KMS-11 (cell line): Measurements from ENCODE around the gene CYTH3.

Source experiments
- H2AFZ ChIP-seq: fragments of 200-600 bp; sonication (generic); 2 replicates; pipeline ENCODE4 v1.6.1; 2016; ENCODE audit warnings: antibody characterized with exemption, mixed run types, low read depth
- H3K27ac ChIP-seq: fragments of 200-600 bp; sonication (generic); 2 replicates; pipeline ENCODE4 v1.6.1; 2016; ENCODE audit warnings: mild to moderate bottlenecking, mixed run types
- H3K27me3 ChIP-seq: fragments of 200-600 bp; sonication (generic); 2 replicates; pipeline ENCODE4 v1.6.1; 2017; ENCODE audit warnings: mild to moderate bottlenecking, low read depth, mixed run types, moderate library complexity; ENCODE audit not compliant: insufficient read depth
- H3K36me3 ChIP-seq: fragments of 200-600 bp; sonication (generic); 2 replicates; pipeline ENCODE4 v1.6.1; 2017; ENCODE audit warnings: mild to moderate bottlenecking, mixed run types; ENCODE audit not compliant: insufficient read depth
- H3K4me1 ChIP-seq: fragments of 200-600 bp; sonication (generic); 2 replicates; pipeline ENCODE4 v1.6.1; 2016; ENCODE audit warnings: mild to moderate bottlenecking, low read depth, mixed run types; ENCODE audit not compliant: poor library complexity, severe bottlenecking
- H3K4me2 ChIP-seq: fragments of 200-600 bp; sonication (generic); 2 replicates; pipeline ENCODE4 v1.7.0; 2016; ENCODE audit warnings: mild to moderate bottlenecking, mixed run types
- H3K4me3 ChIP-seq: fragments of 200-600 bp; sonication (generic); IDR thresholded peaks from 2 replicates; pipeline ENCODE4 v1.6.1; 2017; ENCODE audit warnings: low read depth, low read length, mixed read lengths; ENCODE audit not compliant: insufficient read depth
- H3K79me2 ChIP-seq: fragments of 200-600 bp; sonication (generic); 2 replicates; pipeline ENCODE4 v1.6.1; 2016; ENCODE audit warnings: low read depth, mixed run types; ENCODE audit not compliant: insufficient read depth
- H3K9ac ChIP-seq: fragments of 200-600 bp; sonication (generic); 2 replicates; pipeline ENCODE4 v1.6.1; 2016; ENCODE audit warnings: mild to moderate bottlenecking, mixed run types
- H4K20me1 ChIP-seq: fragments of 200-600 bp; sonication (generic); 2 replicates; pipeline ENCODE4 v1.6.1; 2016; ENCODE audit warnings: mild to moderate bottlenecking, mixed run types; ENCODE audit not compliant: insufficient read depth
- TF ChIP-seq, protein P1 (sequence below): fragments of 200-600 bp; sonication (generic); conservative IDR thresholded peaks from 2 replicates; pipeline ENCODE4 v1.6.1; 2017; ENCODE audit warnings: low read depth, mild to moderate bottlenecking, antibody characterized with exemption, low read length, moderate library complexity, mixed read lengths

The CYTH3 gene

DNA sequence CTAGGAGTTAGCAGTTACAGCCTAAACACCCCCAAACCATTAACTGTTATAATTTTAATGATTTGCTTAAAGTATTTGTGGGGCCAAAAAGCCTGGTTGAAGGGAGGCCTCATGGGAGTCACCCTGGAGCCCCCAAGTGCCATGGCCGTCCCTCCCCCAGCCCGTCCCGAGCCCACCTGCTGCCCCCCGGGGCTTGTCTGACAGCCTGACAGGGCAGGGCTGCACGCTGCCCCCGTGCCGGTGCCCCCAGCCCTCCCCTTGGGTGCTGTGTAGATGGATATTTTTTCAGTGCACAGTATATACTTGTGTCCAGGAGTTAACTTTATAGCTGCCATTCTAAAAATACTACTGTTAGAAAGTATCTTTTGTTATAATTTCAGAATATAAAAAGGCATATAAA, 108.4 kb downstream of the CYTH3 start:
- Histone ChIP-seq H3K4me3 (no peak overlapping the region), H3K9ac (no peak overlapping the region), H4K20me1 (no peaks in the 10 kb centered on the region), H3K36me3 (no peaks in the 10 kb centered on the region), H3K4me1 (peaks cover 53% of the 10 kb centered on the region), H3K27ac (0 out of 2 replicates have a peak overlapping the region, but pooled peaks have one; percentile 75), H2AFZ (no peak overlapping the region), H3K4me2 (peak overlapping the region; percentile 62; the same call in 1 of the 2 replicates), H3K79me2 (no peaks in the 10 kb centered on the region; the same call in 1 of the 2 replicates), H3K27me3 (no peaks in the 10 kb centered on the region)
- TF ChIP-seq, protein P1, sequence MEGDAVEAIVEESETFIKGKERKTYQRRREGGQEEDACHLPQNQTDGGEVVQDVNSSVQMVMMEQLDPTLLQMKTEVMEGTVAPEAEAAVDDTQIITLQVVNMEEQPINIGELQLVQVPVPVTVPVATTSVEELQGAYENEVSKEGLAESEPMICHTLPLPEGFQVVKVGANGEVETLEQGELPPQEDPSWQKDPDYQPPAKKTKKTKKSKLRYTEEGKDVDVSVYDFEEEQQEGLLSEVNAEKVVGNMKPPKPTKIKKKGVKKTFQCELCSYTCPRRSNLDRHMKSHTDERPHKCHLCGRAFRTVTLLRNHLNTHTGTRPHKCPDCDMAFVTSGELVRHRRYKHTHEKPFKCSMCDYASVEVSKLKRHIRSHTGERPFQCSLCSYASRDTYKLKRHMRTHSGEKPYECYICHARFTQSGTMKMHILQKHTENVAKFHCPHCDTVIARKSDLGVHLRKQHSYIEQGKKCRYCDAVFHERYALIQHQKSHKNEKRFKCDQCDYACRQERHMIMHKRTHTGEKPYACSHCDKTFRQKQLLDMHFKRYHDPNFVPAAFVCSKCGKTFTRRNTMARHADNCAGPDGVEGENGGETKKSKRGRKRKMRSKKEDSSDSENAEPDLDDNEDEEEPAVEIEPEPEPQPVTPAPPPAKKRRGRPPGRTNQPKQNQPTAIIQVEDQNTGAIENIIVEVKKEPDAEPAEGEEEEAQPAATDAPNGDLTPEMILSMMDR: no peak

DNA sequence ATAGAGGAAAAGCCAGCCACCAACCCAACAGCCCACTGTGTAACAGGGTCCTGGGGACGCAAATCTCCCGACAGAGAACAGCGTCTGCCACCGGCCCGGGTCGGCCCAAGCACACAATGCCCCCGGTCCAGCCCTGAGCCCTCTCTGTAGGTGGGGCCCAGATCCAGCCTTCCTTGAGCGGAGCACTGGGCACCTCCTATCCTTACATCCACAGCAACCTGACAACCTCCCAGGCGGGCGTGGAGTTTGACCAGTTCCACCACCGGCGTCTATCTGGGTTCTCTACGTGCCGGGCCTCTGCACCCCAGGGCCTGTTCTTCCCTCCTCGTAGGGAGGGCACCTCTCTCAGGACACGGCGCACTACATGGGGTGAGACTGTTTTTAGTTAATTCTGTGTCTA, 109.0 kb downstream of the CYTH3 start:
- Histone ChIP-seq H3K36me3 (no peaks in the 10 kb centered on the region), H3K4me2 (peak overlapping the region; percentile 62; the same call in 1 of the 2 replicates), H3K79me2 (no peaks in the 10 kb centered on the region; the same call in 1 of the 2 replicates), H3K27ac (peak overlapping the region; percentile 75), H3K4me3 (no peak overlapping the region), H2AFZ (peak overlapping the region; percentile 0; the same call in 1 of the 2 replicates), H3K4me1 (peaks cover 53% of the 10 kb centered on the region), H3K9ac (peak overlapping the region; percentile 26; the same call in 1 of the 2 replicates), H4K20me1 (no peaks in the 10 kb centered on the region), H3K27me3 (no peaks in the 10 kb centered on the region)
- TF ChIP-seq, protein P1: no peak

GRCh38 chr7:6162650-6163366, 109.6 kb downstream of the CYTH3 start:
- Histone ChIP-seq H3K36me3 (no peaks in the 10 kb centered on the region), H3K4me2 (peak overlapping the region; percentile 62), H3K4me1 (peaks cover 53% of the 10 kb centered on the region), H3K27me3 (no peaks in the 10 kb centered on the region), H2AFZ (peak overlapping the region; percentile 9; the same call in 1 of the 2 replicates), H3K79me2 (no peaks in the 10 kb centered on the region; the same call in 1 of the 2 replicates), H3K9ac (peak overlapping the region; percentile 26; the same call in 1 of the 2 replicates), H4K20me1 (no peaks in the 10 kb centered on the region), H3K27ac (peak overlapping the region; percentile 75), H3K4me3 (no peak overlapping the region)
- TF ChIP-seq, protein P1: no peak

GRCh38 chr7:6162331-6162620, 110.1 kb downstream of the CYTH3 start:
- Histone ChIP-seq H3K79me2 (no peaks in the 10 kb centered on the region; the same call in 1 of the 2 replicates), H3K36me3 (no peaks in the 10 kb centered on the region), H2AFZ (peak overlapping the region; percentile 9; the same call in 1 of the 2 replicates), H4K20me1 (no peaks in the 10 kb centered on the region), H3K4me3 (no peak overlapping the region), H3K4me2 (peak overlapping the region; percentile 62), H3K27ac (peak overlapping the region; percentile 75), H3K9ac (peak overlapping the region; percentile 26; the same call in 1 of the 2 replicates), H3K4me1 (peaks cover 53% of the 10 kb centered on the region), H3K27me3 (no peaks in the 10 kb centered on the region)
- TF ChIP-seq, protein P1: no peak
